PFSK-1 (cell line): ENCODE data around the gene DPP6.

Experiments
- FOXP2 ChIP-seq: optimal IDR thresholded peaks from 2 replicates; pipeline ENCODE3; 2011; ENCODE audit warnings: borderline replicate concordance, control low read depth, inconsistent platforms; ENCODE audit not compliant: insufficient read depth; ENCODE audit errors: extremely low read length, extremely low read depth
- POLR2AphosphoS5 ChIP-seq: IDR thresholded peaks from 2 replicates; pipeline ENCODE4 v1.6.1; 2012; ENCODE audit warnings: low read depth, mild to moderate bottlenecking, control low read depth, low read length, moderate library complexity
- SIN3A ChIP-seq: IDR thresholded peaks from 2 replicates; pipeline ENCODE4 v1.6.1; 2012; ENCODE audit warnings: mild to moderate bottlenecking, low read length, moderate library complexity, borderline replicate concordance; ENCODE audit not compliant: insufficient read depth
- TAF1 ChIP-seq: IDR thresholded peaks from 2 replicates; pipeline ENCODE4 v1.6.1; 2012; ENCODE audit warnings: low read length, control low read depth, borderline replicate concordance; ENCODE audit not compliant: insufficient read depth
- TF ChIP-seq, protein P1 (sequence below), 2 experiments: IDR thresholded peaks; 2 replicates each; pipeline versions ENCODE4 v1.6.1 to v1.8.0; 2011 to 2012; ENCODE audit warnings: low read depth in 2 of 2, low read length in 2 of 2, control low read depth in 1 of 2, inconsistent platforms in 1 of 2, mild to moderate bottlenecking in 1 of 2, moderate library complexity in 1 of 2; ENCODE audit not compliant: insufficient read depth in 1 of 2

The DPP6 gene

DNA sequence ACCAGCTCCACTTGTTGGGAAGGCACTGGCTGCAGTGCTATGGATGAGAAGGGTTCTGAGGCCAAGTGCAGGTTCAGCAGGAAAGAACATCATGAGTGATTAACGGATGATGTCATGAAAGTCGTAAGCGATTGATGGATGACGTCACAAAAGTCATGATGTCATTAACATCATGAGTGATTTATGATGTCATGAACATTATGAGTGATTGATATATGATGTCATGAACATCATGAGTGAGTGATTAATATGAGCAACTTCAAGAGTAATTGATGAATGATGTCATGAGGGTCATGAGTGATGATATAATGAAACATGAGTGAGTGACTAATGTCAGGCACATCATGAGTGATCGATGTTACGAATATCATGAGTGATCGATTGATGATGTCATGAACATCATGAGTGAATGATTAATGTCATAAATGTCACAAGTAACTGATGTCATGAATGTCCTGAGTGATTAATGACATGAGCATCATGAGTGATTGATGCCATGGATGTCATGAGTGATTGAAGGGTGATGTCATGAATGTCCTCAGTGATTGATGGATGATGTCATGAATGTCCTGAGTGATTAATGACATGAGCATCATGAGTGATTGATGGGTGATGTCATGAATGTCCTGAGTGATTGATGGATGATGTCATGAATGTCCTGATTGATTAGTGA, 765.2 kb downstream of the DPP6 start:
- TF ChIP-seq SIN3A (no peak), POLR2AphosphoS5 (no peak)
- TF ChIP-seq, protein P1, sequence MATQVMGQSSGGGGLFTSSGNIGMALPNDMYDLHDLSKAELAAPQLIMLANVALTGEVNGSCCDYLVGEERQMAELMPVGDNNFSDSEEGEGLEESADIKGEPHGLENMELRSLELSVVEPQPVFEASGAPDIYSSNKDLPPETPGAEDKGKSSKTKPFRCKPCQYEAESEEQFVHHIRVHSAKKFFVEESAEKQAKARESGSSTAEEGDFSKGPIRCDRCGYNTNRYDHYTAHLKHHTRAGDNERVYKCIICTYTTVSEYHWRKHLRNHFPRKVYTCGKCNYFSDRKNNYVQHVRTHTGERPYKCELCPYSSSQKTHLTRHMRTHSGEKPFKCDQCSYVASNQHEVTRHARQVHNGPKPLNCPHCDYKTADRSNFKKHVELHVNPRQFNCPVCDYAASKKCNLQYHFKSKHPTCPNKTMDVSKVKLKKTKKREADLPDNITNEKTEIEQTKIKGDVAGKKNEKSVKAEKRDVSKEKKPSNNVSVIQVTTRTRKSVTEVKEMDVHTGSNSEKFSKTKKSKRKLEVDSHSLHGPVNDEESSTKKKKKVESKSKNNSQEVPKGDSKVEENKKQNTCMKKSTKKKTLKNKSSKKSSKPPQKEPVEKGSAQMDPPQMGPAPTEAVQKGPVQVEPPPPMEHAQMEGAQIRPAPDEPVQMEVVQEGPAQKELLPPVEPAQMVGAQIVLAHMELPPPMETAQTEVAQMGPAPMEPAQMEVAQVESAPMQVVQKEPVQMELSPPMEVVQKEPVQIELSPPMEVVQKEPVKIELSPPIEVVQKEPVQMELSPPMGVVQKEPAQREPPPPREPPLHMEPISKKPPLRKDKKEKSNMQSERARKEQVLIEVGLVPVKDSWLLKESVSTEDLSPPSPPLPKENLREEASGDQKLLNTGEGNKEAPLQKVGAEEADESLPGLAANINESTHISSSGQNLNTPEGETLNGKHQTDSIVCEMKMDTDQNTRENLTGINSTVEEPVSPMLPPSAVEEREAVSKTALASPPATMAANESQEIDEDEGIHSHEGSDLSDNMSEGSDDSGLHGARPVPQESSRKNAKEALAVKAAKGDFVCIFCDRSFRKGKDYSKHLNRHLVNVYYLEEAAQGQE (IDR thresholded peaks at IDR 0.05; ENCODE audit: insufficient read depth in 1 of 2, low read depth in 2 of 2, low read length in 2 of 2): no peak

DNA sequence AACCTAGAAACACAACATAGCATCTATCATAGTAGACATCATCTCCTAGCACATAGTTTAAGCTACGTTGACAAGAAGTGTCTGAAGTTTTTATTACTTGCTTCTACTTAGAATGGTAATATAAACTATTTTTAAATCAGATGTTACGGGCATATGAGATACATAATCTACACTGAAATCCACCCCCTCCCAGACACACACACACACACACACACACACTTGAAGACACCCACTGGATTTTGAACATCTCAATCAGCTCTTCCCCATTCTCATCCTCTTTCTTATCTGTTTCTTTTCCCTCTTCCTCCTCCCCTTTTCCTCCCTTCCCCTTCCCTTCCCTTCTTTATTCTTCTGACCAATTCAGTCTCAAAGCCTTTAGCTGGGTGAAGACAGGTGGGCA, 774.8 kb downstream of the DPP6 start:
- TF ChIP-seq, protein P1 (IDR thresholded peaks at IDR 0.05; ENCODE audit: insufficient read depth in 1 of 2, low read depth in 2 of 2, low read length in 2 of 2): no peak
- no peak for TF ChIP-seq SIN3A

DNA sequence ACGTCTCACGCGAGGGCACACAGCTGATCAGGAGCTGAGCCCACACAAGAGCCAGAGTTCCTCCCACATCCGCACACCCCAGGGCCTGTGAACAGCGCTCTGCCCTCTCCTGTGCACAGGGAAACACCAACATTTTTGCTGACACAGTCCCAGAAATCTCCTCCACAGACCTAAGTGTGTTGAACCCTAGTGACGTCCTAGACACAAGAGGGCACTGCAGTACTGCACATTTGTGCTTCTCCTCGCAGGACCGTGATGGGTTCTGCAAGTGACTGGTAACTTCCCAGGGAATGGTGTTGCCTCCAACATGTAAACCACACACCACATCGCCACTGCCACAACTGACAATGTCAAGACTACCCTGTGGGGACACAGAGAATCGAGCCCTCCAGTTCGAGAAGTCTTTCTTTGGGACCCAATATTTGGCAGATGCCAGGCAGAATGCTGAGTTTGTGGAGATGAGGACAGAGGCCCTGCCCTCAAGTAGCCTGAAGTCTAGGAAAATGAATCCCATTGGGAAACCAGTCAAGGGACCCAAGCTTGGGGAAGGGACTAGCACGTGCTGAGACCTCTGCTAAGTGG, 780.5 kb downstream of the DPP6 start:
- no peak for TF ChIP-seq POLR2AphosphoS5
- no peak for TF ChIP-seq SIN3A
- TF ChIP-seq, protein P1 (IDR thresholded peaks at IDR 0.05; ENCODE audit: insufficient read depth in 1 of 2, low read depth in 2 of 2, low read length in 2 of 2): no peak
- no peak for TF ChIP-seq TAF1
- no peak for TF ChIP-seq FOXP2

DNA sequence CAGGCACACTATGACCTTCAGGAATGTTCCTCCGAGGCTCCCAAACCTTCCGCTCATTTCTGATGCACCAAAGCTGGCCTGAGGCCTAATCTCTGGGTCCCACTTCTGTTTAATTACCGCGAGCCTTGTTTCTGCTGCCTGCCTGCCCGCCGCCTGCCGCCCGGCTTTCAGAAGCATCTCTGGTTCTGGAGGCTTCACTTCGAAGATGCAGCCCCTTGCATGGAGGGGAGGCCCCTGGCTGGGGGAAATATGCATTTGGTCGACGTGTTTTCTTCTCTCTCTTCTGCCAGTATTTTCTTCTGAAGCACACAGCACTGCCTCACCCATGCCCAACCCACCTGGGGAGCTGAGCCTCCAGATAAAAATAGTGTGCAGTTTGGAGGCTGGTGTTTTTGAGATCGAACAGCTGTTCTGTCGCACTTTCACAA, 783.8 kb downstream of the DPP6 start:
- TF ChIP-seq SIN3A: no peak
- TF ChIP-seq TAF1: no peak
- no peak for TF ChIP-seq FOXP2
- no peak for TF ChIP-seq POLR2AphosphoS5
- TF ChIP-seq, protein P1 (IDR thresholded peaks at IDR 0.05; ENCODE audit: insufficient read depth in 1 of 2, low read depth in 2 of 2, low read length in 2 of 2): no peak

DNA sequence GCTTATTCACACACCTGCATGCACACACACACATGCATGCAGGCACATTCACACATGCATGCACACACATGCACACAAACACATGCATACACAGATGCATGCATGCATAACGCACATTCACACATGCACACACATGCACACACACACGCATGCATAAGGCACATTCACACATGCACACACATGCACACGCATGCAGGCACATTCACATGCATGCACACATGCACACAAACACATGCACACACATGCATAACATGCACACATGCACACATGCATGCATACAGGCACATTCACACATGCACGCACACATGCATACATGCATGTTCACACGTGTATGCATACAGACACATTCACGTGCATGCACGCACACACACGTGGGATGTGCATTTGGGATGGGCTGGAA, 784.9 kb downstream of the DPP6 start:
- TF ChIP-seq FOXP2 (no peak), POLR2AphosphoS5 (no peak), TAF1 (no peak), SIN3A (no peak)
- TF ChIP-seq, protein P1 (IDR thresholded peaks at IDR 0.05; ENCODE audit: insufficient read depth in 1 of 2, low read depth in 2 of 2, low read length in 2 of 2): no peak
